ENCODE data around the gene DICER1. TPM values are rescaled to one million over a fixed set of nuclear protein-coding genes. Genes with fewer than 3 reads are reported as not detected.
A peak's percentile ranks its signal among the peaks of the same experiment; 100 is the strongest.

DICER1 gene
- total and polyA plus RNA-seq, 2 donors (not counting 3 experiments of a cell fraction or from before 2014, with no cell fraction given), result 8.3 to 43.6 TPM

- dilution Hi-C loops (cut with MboI; ENCODE audit: extremely low pct_ligation_motif_present, low sequenced_read_pairs), result no loop called here
- BruUV-seq (replicated peaks), result no TSS peak
- DNase-seq (ENCODE audit: low read depth, low spot score), result peak; percentile 70
- Histone ChIP-seq H3K9me1 (replicated peaks; ENCODE audit: control insufficient read depth, extremely low read depth, insufficient read depth, low read length) (no peaks in the 10 kb centered on the region), H3K4me3 (replicated peaks in 1 of 3; ENCODE audit: insufficient read depth in 1 of 3, low read depth in 1 of 3, low read length in 3 of 3) (no peak overlapping the region), H4K20me1 (replicated peaks; ENCODE audit: control insufficient read depth, extremely low read depth, insufficient read depth, low read length) (peaks cover 5% of the 10 kb centered on the region), H3K27me3 (ENCODE audit: control insufficient read depth in 2 of 2, insufficient read depth in 2 of 2, low read length in 2 of 2) (no peaks in the 10 kb centered on the region), H3K4me1 (ENCODE audit: control insufficient read depth, extremely low read depth, insufficient read depth, low read length) (no peaks in the 10 kb centered on the region), H2AFZ (ENCODE audit: low read depth, low read length) (no peak overlapping the region), H3K9me3 (replicated peaks; ENCODE audit: control insufficient read depth, insufficient read depth, low read length) (no peaks in the 10 kb centered on the region), H3K27ac (ENCODE audit: insufficient read depth, low read depth, low read length) (no peak overlapping the region), H3K36me3 (ENCODE audit: control insufficient read depth in 2 of 2, extremely low read depth in 1 of 2, insufficient read depth in 2 of 2, low read length in 2 of 2) (no peaks in the 10 kb centered on the region), H3K79me2 (ENCODE audit: control insufficient read depth, insufficient read depth, low read length) (peaks cover 78% of the 10 kb centered on the region), H3K9ac (replicated peaks; ENCODE audit: extremely low read depth, insufficient read depth, low read length) (no peak overlapping the region), H3K4me2 (ENCODE audit: insufficient read depth, low read length) (peak overlapping the region; percentile 21)
- peak; percentile 21 for FAIRE-seq
- TF ChIP-seq MYC (IDR thresholded peaks at IDR 0.05; ENCODE audit: low read depth, low read length) (no peak), FOS (IDR thresholded peaks at IDR 0.05; ENCODE audit: borderline replicate concordance, insufficient read depth, low read length) (no peak), POLR2A (IDR thresholded peaks at IDR 0.05; ENCODE audit: low read depth, low read length) (no peak), EZH2 (IDR thresholded peaks at IDR 0.05; ENCODE audit: borderline replicate concordance, low read depth, low read length, severe bottlenecking) (no peak), GATA2 (IDR thresholded peaks at IDR 0.05; ENCODE audit: insufficient read depth, insufficient read length, low read depth, low read length) (no peak)
- intact Hi-C loops (cut with micrococcal nuclease), result no loop called here
- POLR2A ChIA-PET, result no interaction called here
- CTCF ChIA-PET, result interaction anchor here (0.6 to 1.4 kb wide), 2 partner anchors 11 to 39 kb away, joined by 3 read pairs; no protein-coding TSS in a partner anchor
These were observed 19.5 kb downstream of the DICER1 start for GRCh38 chr14:95137804-95138167.

GRCh38 chr14:95137164-95137803 lies 20.0 kb downstream of the DICER1 start:
- TF ChIP-seq FOS (IDR thresholded peaks at IDR 0.05; ENCODE audit: borderline replicate concordance, insufficient read depth, low read length) (no peak), MAX (IDR thresholded peaks at IDR 0.05; ENCODE audit: insufficient read depth, insufficient read length) (no peak), POLR2AphosphoS5 (IDR thresholded peaks at IDR 0.05; ENCODE audit: insufficient read depth, low read depth, low read length) (no peak), CTCF (IDR thresholded peaks at IDR 0.05; ENCODE audit: extremely low read depth in 1 of 2, insufficient read depth in 1 of 2, low read depth in 1 of 2, low read length in 2 of 2) (no peak), GATA2 (IDR thresholded peaks at IDR 0.05; ENCODE audit: insufficient read depth, insufficient read length, low read depth, low read length) (no peak), MYC (IDR thresholded peaks at IDR 0.05; ENCODE audit: low read depth, low read length) (no peak), POLR2A (IDR thresholded peaks at IDR 0.05; ENCODE audit: low read depth, low read length) (no peak), EZH2 (IDR thresholded peaks at IDR 0.05; ENCODE audit: borderline replicate concordance, low read depth, low read length, severe bottlenecking) (no peak), JUN (IDR thresholded peaks at IDR 0.05; ENCODE audit: borderline replicate concordance, insufficient read depth, insufficient read length, low read depth) (no peak)
- Histone ChIP-seq H4K20me1 (replicated peaks; ENCODE audit: control insufficient read depth, extremely low read depth, insufficient read depth, low read length) (peaks cover 5% of the 10 kb centered on the region), H3K4me3 (replicated peaks in 1 of 3; ENCODE audit: insufficient read depth in 1 of 3, low read depth in 1 of 3, low read length in 3 of 3) (no peak overlapping the region), H3K4me1 (ENCODE audit: control insufficient read depth, extremely low read depth, insufficient read depth, low read length) (no peaks in the 10 kb centered on the region), H3K9me3 (replicated peaks; ENCODE audit: control insufficient read depth, insufficient read depth, low read length) (no peaks in the 10 kb centered on the region), H3K4me2 (ENCODE audit: insufficient read depth, low read length) (peak overlapping the region; percentile 21), H2AFZ (ENCODE audit: low read depth, low read length) (no peak overlapping the region), H3K9ac (replicated peaks; ENCODE audit: extremely low read depth, insufficient read depth, low read length) (no peak overlapping the region), H3K79me2 (ENCODE audit: control insufficient read depth, insufficient read depth, low read length) (peaks cover 73% of the 10 kb centered on the region), H3K27ac (ENCODE audit: insufficient read depth, low read depth, low read length) (no peak overlapping the region), H3K27me3 (ENCODE audit: control insufficient read depth in 2 of 2, insufficient read depth in 2 of 2, low read length in 2 of 2) (no peaks in the 10 kb centered on the region), H3K36me3 (ENCODE audit: control insufficient read depth in 2 of 2, extremely low read depth in 1 of 2, insufficient read depth in 2 of 2, low read length in 2 of 2) (peaks cover 0 to 1% of the 10 kb centered on the region in 2 experiments), H3K9me1 (replicated peaks; ENCODE audit: control insufficient read depth, extremely low read depth, insufficient read depth, low read length) (no peaks in the 10 kb centered on the region)
- intact Hi-C loops (cut with micrococcal nuclease), result no loop called here
- ChIA-PET CTCF (interaction anchor here (1.4 kb wide), 1 partner anchor 38 kb away, joined by 3 read pairs; no protein-coding TSS in a partner anchor), POLR2A (no interaction called here)
- DNase-seq (ENCODE audit: low read depth, low spot score) (no peak), FAIRE-seq (no peak)
- no TSS peak for BruUV-seq (replicated peaks)
- dilution Hi-C loops (cut with MboI; ENCODE audit: extremely low pct_ligation_motif_present, low sequenced_read_pairs), result no loop called here
